Common myeloid progenitor, CD34-positive (primary cell): ENCODE results near the gene GNPDA1.
"Not testable (repeated sequence)": the region's sequence is repeated elsewhere in the genome, so short reads cannot be mapped to it uniquely, and the experiment has no call there.

Experiments
- CTCF ChIA-PET: fragments of 350-600 bp; sonication (Branson Sonifier 250); formaldehyde crosslinking; loops from one replicate; lab custom pipeline; 2021; ENCODE audit warnings: antibody characterized with exemption; lab: Charles Lee
- POLR2A ChIA-PET: fragments of 350-600 bp; sonication (Branson Sonifier 250); formaldehyde crosslinking; loops from one replicate; lab custom pipeline; 2021; ENCODE audit warnings: antibody characterized with exemption; lab: Charles Lee
- DNase-seq, 3 donors: peaks; one replicate each; pipeline versions ENCODE4 v3.0.0 to v3.0.0-alpha.2; 2013
- H3K27ac ChIP-seq, 2 experiments: 1 replicate in 1 of 2; 2 replicates in 1 of 2; pipeline ENCODE4 v1.7.0; 2013; ENCODE audit warnings: inconsistent platforms in 2 of 2, low read length in 2 of 2, mild to moderate bottlenecking in 2 of 2, low read depth in 1 of 2, moderate library complexity in 1 of 2; ENCODE audit not compliant: severe bottlenecking in 2 of 2, insufficient read depth in 1 of 2, poor library complexity in 1 of 2
- H3K27me3 ChIP-seq, 5 experiments: replicated peaks in 2 of 5; 1 replicate in 3 of 5; 2 replicates in 2 of 5; pipeline versions ENCODE4 v1.6.1 to v1.7.0; 2013; ENCODE audit warnings: low read length in 4 of 5, mild to moderate bottlenecking in 2 of 5, moderate library complexity in 2 of 5, inconsistent platforms in 1 of 5; ENCODE audit not compliant: insufficient read depth in 5 of 5, control insufficient read depth in 4 of 5
- H3K36me3 ChIP-seq, 4 experiments: 1 replicate in 2 of 4; 2 replicates in 2 of 4; pipeline versions ENCODE4 v1.6.1 to v1.7.0; 2013; ENCODE audit warnings: low read length in 3 of 4, control low read depth in 1 of 4, mild to moderate bottlenecking in 1 of 4; ENCODE audit not compliant: control insufficient read depth in 4 of 4, insufficient read depth in 4 of 4
- H3K4me1 ChIP-seq, 4 experiments: 1 replicate in 3 of 4; 2 replicates in 1 of 4; pipeline versions ENCODE4 v1.6.1 to v1.7.1; 2013; ENCODE audit warnings: low read length in 3 of 4, mild to moderate bottlenecking in 3 of 4, control low read depth in 1 of 4, inconsistent platforms in 1 of 4, moderate library complexity in 1 of 4; ENCODE audit not compliant: control insufficient read depth in 4 of 4, insufficient read depth in 4 of 4; ENCODE audit errors: control extremely low read depth in 1 of 4
- H3K4me3 ChIP-seq, 7 experiments: 1 replicate in 4 of 7; 2 replicates in 3 of 7; pipeline versions ENCODE4 v1.5.1 to v1.7.0; 2013; ENCODE audit warnings: mild to moderate bottlenecking in 7 of 7, low read length in 6 of 7, moderate library complexity in 6 of 7, inconsistent platforms in 2 of 7, low read depth in 2 of 7, control low read depth in 1 of 7; ENCODE audit not compliant: insufficient read depth in 4 of 7, control insufficient read depth in 1 of 7; ENCODE audit errors: extremely low read depth in 1 of 7
- H3K9me3 ChIP-seq, 5 experiments: 1 replicate in 4 of 5; 2 replicates in 1 of 5; pipeline versions ENCODE4 v1.6.1 to v1.7.1; 2013; ENCODE audit warnings: low read length in 4 of 5, mild to moderate bottlenecking in 2 of 5, inconsistent platforms in 1 of 5, low read depth in 1 of 5, moderate library complexity in 1 of 5; ENCODE audit not compliant: control insufficient read depth in 4 of 5, insufficient read depth in 2 of 5; ENCODE audit errors: control extremely low read depth in 1 of 5
- WGBS: methylation state at CpG from one replicate; pipeline ENCODE4 v1.1.5; 2013; ENCODE audit not compliant: insufficient coverage; 5-methylcytosine and 5-hydroxymethylcytosine counted together

Gene GNPDA1

DNA sequence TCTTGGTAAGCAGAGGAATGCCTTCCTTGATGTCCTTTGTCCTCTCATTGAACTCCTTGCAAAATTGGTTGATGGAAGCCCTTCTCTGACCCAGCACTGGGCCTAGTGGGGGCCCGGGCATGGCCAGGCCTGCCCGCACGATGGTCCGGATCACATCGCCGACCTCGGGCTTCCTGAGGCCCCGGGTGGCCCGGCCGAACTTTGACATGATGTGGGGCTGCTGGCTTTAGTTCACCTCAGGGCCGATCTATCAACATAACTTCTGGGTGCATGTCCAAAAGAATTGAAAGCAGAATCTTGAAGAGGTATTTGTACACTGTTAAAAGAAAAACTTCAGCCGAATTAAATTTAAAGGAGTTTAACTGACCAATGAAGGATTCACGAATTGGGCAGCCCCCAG is 24.1 kb upstream of the GNPDA1 start:
- peaks cover 0 to 38% (median 9%) of the 10 kb centered on the region in 5 experiments for H3K27me3 ChIP-seq
- H3K4me1 ChIP-seq: no peaks in the 10 kb centered on the region
- H3K36me3 ChIP-seq: no peaks in the 10 kb centered on the region
- POLR2A ChIA-PET: no interaction called here
- no peak overlapping the region for H3K27ac ChIP-seq
- DNase-seq: no peak
- WGBS: 98% methylated on average over 13 of the region's 13 CpGs
- no peaks in the 10 kb centered on the region for H3K9me3 ChIP-seq
- H3K4me3 ChIP-seq: no peak overlapping the region
- CTCF ChIA-PET: interaction anchor here (1.0 kb wide), 1 partner anchor 17 kb away, joined by 3 read pairs; no protein-coding TSS in a partner anchor

DNA sequence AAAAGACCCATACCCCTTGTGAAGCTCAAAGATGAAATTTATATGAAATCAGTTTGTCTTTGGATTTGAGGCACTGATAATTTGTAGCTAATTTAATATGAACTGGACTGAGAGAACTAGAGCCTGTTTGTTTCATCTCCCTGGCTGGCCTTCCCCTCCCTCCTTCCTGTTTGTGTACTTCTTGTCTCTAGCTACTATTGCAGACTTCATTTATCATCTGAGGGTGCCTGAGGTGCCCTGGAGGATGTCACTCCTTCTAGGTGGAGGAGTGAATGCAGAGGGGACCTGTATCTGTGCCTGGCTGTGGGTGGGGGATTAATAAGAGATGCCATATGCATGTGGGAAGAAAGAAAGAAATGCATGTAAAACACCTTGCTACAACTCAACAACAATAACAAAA is 22.2 kb upstream of the GNPDA1 start:
- no peak overlapping the region for H3K4me3 ChIP-seq
- no peak overlapping the region for H3K27ac ChIP-seq
- H3K9me3 ChIP-seq: no peaks in the 10 kb centered on the region
- no peaks in the 10 kb centered on the region for H3K4me1 ChIP-seq
- no peak for DNase-seq
- peaks cover 0 to 51% (median 22%) of the 10 kb centered on the region in 5 experiments for H3K27me3 ChIP-seq
- CTCF ChIA-PET: interaction anchor here (1.2 to 1.3 kb wide), 2 partner anchors 43 to 65 kb away, joined by 3 to 4 read pairs; no protein-coding TSS in a partner anchor
- H3K36me3 ChIP-seq: no peaks in the 10 kb centered on the region
- POLR2A ChIA-PET: no interaction called here

DNA sequence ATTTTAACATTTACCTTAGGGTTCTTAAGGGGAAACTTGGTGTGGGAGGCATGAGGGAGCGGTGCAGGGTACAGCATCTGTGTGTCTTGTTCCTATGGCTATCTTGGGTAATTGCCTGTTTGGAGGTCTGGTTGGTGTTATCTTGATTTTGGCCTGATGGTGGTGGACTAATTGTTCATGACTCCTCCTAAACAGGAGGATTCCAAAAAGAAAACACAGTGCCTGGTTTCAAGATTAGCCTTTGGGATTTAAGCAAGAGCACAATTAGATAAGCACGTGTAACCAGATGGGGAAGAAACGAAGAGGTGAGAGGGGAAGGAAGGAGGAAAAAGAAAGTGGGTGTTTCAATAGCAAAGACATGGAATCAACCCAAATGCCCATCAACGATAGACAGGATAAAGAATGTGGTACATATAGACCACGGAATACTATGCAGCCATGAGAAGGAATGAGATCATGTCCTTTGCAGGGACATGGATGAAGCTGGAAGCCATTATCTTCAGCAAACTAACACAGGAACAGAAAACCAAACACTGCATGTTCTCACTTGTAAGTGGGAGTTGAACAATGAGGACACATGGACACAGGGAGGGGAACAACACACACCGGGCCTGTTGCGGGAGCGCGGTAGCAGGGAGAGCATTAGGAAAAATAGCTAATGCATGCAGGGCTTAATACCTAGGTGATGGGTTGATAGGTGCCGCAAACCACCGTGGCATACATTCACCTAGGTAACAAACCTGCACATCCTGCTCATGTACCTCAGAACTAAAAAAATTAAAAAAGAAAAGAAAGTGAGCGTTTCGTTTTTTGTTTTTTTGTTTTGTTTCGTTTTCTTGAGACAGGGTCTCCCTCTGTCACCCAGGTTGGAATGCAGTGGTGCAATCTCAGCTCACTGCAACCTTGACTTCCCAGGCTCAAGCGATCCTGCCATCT is 21.1 kb upstream of the GNPDA1 start:
- H3K4me3 ChIP-seq, DNase-seq, H3K36me3 ChIP-seq, POLR2A ChIA-PET, H3K9me3 ChIP-seq, H3K27ac ChIP-seq, H3K4me1 ChIP-seq: not testable (repeated sequence)
- H3K27me3 ChIP-seq: peaks cover 0 to 55% (median 23%) of the 10 kb centered on the region in 5 experiments
- CTCF ChIA-PET: interaction anchor here (1.0 to 1.3 kb wide), 2 partner anchors 42 to 111 kb away, joined by 3 to 4 read pairs; no protein-coding TSS in a partner anchor
- 92% methylated on average over 5 of the region's 15 CpGs for WGBS

DNA sequence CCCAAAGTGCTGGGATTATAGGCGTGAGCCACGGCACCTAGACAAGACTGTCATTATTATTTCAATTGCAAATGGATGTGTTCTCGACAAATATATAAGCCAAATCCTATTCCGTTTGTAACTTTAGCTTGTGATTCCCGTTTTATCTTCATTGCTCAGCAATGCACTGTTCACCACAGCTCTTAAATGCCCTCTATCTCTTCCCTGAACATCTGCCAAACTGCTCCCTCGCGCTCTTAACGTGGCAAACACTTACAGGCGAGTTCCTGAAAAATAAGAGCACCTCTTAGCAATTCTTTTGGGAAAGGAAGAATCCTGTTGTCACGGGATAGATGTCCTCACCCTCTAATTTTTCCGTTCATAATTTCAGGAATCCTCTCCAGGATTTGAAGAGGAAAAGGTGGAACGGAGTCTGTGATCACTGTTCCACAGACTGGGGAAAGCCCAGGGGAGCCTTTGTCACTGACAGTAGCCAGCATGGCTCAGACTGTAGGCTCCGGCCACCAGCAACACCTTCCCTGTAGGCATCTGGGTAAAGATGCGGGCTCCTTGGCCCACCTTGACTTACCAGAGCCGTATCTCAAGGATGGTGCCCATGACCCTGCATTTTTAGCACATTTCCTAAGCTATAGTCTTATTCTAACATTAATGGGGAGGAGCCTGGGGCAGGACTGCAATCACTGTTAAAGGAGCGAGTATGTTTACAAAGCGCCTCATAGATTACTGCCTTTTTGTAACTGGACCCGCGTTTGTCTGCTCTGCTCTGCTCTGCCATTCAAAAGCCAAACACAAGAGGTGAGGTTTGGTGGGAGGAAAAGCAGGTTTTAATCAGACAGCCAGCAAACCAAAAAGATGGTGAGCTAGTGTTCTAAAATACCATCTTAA is 20.2 kb upstream of the GNPDA1 start:
- 95% methylated on average over 18 of the region's 19 CpGs for WGBS
- Histone ChIP-seq H3K4me1 (no peaks in the 10 kb centered on the region), H3K9me3 (no peaks in the 10 kb centered on the region), H3K27me3 (peaks cover 0 to 62% (median 28%) of the 10 kb centered on the region in 5 experiments), H3K4me3 (no peak overlapping the region), H3K36me3 (no peaks in the 10 kb centered on the region), H3K27ac (no peak overlapping the region)
- ChIA-PET CTCF (interaction anchor here (1.0 kb wide), 1 partner anchor 112 kb away, joined by 3 read pairs; no protein-coding TSS in a partner anchor), POLR2A (no interaction called here)
- no peak for DNase-seq

DNA sequence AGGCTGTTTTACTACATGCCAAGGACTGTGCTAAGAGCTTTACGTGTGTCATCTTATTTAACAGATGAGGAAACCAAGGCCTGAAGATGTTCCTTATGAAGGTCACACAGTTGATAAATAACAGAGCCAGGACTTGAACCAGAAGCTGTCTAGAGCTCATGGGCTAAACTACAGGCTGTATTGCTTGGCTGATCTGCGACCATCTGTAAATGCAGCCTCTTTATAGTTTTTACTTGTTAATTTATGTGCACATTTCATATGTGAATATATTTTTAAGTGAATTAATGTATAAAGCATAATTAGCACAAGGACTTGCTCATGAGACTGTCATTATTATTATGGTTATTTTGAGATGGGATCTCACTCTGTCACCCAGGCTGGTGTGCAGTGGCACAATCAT is 19.3 kb upstream of the GNPDA1 start:
- ChIA-PET POLR2A (no interaction called here), CTCF (no interaction called here)
- no peak for DNase-seq
- Histone ChIP-seq H3K27ac (no peak overlapping the region), H3K27me3 (peaks cover 0 to 63% (median 28%) of the 10 kb centered on the region in 5 experiments), H3K4me1 (no peaks in the 10 kb centered on the region), H3K36me3 (no peaks in the 10 kb centered on the region), H3K4me3 (no peak overlapping the region), H3K9me3 (no peaks in the 10 kb centered on the region)
- 100% methylated on average over 1 of the region's 2 CpGs for WGBS

DNA sequence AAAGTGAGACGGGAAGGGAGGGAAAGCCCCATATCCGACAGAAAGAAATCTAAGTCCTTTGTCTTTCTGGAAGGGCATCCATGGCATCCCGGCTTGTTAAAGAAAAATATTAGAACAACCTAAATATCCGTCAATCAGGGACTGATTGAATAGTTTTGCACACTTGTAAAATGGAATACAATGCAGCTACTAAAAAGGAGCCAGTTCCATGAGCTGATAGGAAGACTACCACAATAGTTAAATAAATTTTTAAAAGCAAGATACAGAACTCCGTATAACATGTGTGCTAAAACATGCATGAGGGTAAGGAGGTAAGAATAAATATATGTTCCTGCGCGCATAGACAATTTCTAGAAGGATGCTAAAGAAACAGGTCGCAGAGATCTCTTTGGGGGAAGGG is 12.8 kb upstream of the GNPDA1 start:
- H3K4me3 ChIP-seq: peak overlapping the region in 1 of 7 experiments; percentile 34
- H3K4me1 ChIP-seq: peaks cover 0 to 9% (median 2%) of the 10 kb centered on the region in 4 experiments
- ChIA-PET CTCF (interaction anchor here (2.6 kb wide), 1 partner anchor 10 kb away, joined by 12 read pairs; no protein-coding TSS in a partner anchor), POLR2A (no interaction called here)
- 97% methylated on average over 6 of the region's 8 CpGs for WGBS
- H3K36me3 ChIP-seq: no peaks in the 10 kb centered on the region
- peaks cover 3 to 66% (median 24%) of the 10 kb centered on the region in 5 experiments for H3K27me3 ChIP-seq
- H3K27ac ChIP-seq: no peak overlapping the region
- no peak for DNase-seq
- H3K9me3 ChIP-seq: peaks cover 0 to 4% (median 0%) of the 10 kb centered on the region in 5 experiments
